ENCODE data around the gene KRTAP13-2. TPM values are rescaled to one million over a fixed set of nuclear protein-coding genes. Genes with fewer than 3 reads are reported as not detected.

Gene KRTAP13-2
- total RNA-seq: not detected
- long read RNA-seq, donor 1: 0 reads
- long read RNA-seq, donor 2: 0 reads

GRCh38 chr21:30372139-30372770, at the start of gene KRTAP13-2:
TSS of gene KRTAP13-2 (minus strand) at chr21:30372271. CDS start at chr21:30372213, 58 bp downstream.
- intact Hi-C loops (cut with DNase I): no loop called here
- DNase-seq (ENCODE audit: low spot score): no peak

GRCh38 chr21:30415993-30416392, 43.9 kb upstream of the KRTAP13-2 start:
- DNase-seq (ENCODE audit: low spot score): no peak
- intact Hi-C loops (cut with DNase I): no loop called here

- intact Hi-C loops (cut with DNase I): no loop called here
Observed at GRCh38 chr21:30408782-30409494, 36.9 kb upstream of the KRTAP13-2 start.

GRCh38 chr21:30395731-30396130, 23.7 kb upstream of the KRTAP13-2 start, which contains the start of gene KRTAP13-1:
TSS of gene KRTAP13-1 (plus strand) at chr21:30396031. CDS start at chr21:30396087, 56 bp downstream.
- intact Hi-C loops (cut with DNase I): no loop called here
- DNase-seq (ENCODE audit: low spot score): no peak

More at GRCh38 chr21:30408782-30409494, 36.9 kb upstream of the KRTAP13-2 start:
- DNase-seq (ENCODE audit: low spot score): no peak

- intact Hi-C loops (cut with DNase I): no loop called here
- no peak for DNase-seq (ENCODE audit: low spot score)
Observed at GRCh38 chr21:30391492-30392025, 19.5 kb upstream of the KRTAP13-2 start.

- intact Hi-C loops (cut with DNase I): no loop called here
- no peak for DNase-seq (ENCODE audit: low spot score)
Observed at GRCh38 chr21:30382201-30382600, 10.1 kb upstream of the KRTAP13-2 start.

- intact Hi-C loops (cut with DNase I): no loop called here
- no peak for DNase-seq (ENCODE audit: low spot score)
Observed at GRCh38 chr21:30355906-30356305, 16.2 kb downstream of the KRTAP13-2 start.

GRCh38 chr21:30354308-30355005, 17.6 kb downstream of the KRTAP13-2 start:
- no peak for DNase-seq (ENCODE audit: low spot score)
- intact Hi-C loops (cut with DNase I): no loop called here

GRCh38 chr21:30351534-30351933, 20.5 kb downstream of the KRTAP13-2 start:
- no peak for DNase-seq (ENCODE audit: low spot score)
- intact Hi-C loops (cut with DNase I): no loop called here

- intact Hi-C loops (cut with DNase I): no loop called here
- DNase-seq (ENCODE audit: low spot score): no peak
Observed at GRCh38 chr21:30349572-30349971, 22.5 kb downstream of the KRTAP13-2 start.

- DNase-seq (ENCODE audit: low spot score): no peak
- intact Hi-C loops (cut with DNase I): no loop called here
Observed at GRCh38 chr21:30348506-30348905, 23.6 kb downstream of the KRTAP13-2 start, which contains the start of gene KRTAP23-1. TSS of gene KRTAP23-1 (minus strand) at chr21:30348606. CDS start at chr21:30348606, 0 bp downstream.

- no peak for DNase-seq (ENCODE audit: low spot score)
- intact Hi-C loops (cut with DNase I): no loop called here
Observed at GRCh38 chr21:30345014-30345413, 27.1 kb downstream of the KRTAP13-2 start.

- DNase-seq (ENCODE audit: low spot score): no peak
- intact Hi-C loops (cut with DNase I): no loop called here
Observed at GRCh38 chr21:30340714-30341573, 31.1 kb downstream of the KRTAP13-2 start.

- DNase-seq (ENCODE audit: low spot score): no peak
- intact Hi-C loops (cut with DNase I): no loop called here
Observed at GRCh38 chr21:30338717-30339116, 33.4 kb downstream of the KRTAP13-2 start.

GRCh38 chr21:30337772-30338171, 34.3 kb downstream of the KRTAP13-2 start:
- intact Hi-C loops (cut with DNase I): no loop called here
- DNase-seq (ENCODE audit: low spot score): no peak

GRCh38 chr21:30337276-30337744, 34.8 kb downstream of the KRTAP13-2 start, which contains the start of gene KRTAP27-1:
TSS of gene KRTAP27-1 (minus strand) at chr21:30337694. CDS start at chr21:30337668, 26 bp downstream.
- intact Hi-C loops (cut with DNase I): no loop called here

GRCh38 chr21:30336596-30336995, 35.5 kb downstream of the KRTAP13-2 start:
- DNase-seq (ENCODE audit: low spot score): no peak
- intact Hi-C loops (cut with DNase I): no loop called here

More at GRCh38 chr21:30337276-30337744, 34.8 kb downstream of the KRTAP13-2 start, which contains the start of gene KRTAP27-1:
- DNase-seq (ENCODE audit: low spot score): no peak

- DNase-seq (ENCODE audit: low spot score): no peak
- intact Hi-C loops (cut with DNase I): no loop called here
Observed at GRCh38 chr21:30333736-30334135, 38.3 kb downstream of the KRTAP13-2 start.

- DNase-seq (ENCODE audit: low spot score): no peak
- intact Hi-C loops (cut with DNase I): no loop called here
Observed at GRCh38 chr21:30332681-30333080, 39.4 kb downstream of the KRTAP13-2 start.

All from posterior vena cava (tissue), 2 donors.